NCI-H1092 treated with DMSO at 0.1 percent for 48 hours (cell line): ENCODE measurements around the gene VASN.
A peak's percentile ranks its signal among the peaks of the same experiment; 100 is the strongest.

Experiments used
- DNase-seq: peaks from one replicate; lab custom pipeline; 2025; lab: John Stamatoyannopoulos, UW

Gene VASN

DNA sequence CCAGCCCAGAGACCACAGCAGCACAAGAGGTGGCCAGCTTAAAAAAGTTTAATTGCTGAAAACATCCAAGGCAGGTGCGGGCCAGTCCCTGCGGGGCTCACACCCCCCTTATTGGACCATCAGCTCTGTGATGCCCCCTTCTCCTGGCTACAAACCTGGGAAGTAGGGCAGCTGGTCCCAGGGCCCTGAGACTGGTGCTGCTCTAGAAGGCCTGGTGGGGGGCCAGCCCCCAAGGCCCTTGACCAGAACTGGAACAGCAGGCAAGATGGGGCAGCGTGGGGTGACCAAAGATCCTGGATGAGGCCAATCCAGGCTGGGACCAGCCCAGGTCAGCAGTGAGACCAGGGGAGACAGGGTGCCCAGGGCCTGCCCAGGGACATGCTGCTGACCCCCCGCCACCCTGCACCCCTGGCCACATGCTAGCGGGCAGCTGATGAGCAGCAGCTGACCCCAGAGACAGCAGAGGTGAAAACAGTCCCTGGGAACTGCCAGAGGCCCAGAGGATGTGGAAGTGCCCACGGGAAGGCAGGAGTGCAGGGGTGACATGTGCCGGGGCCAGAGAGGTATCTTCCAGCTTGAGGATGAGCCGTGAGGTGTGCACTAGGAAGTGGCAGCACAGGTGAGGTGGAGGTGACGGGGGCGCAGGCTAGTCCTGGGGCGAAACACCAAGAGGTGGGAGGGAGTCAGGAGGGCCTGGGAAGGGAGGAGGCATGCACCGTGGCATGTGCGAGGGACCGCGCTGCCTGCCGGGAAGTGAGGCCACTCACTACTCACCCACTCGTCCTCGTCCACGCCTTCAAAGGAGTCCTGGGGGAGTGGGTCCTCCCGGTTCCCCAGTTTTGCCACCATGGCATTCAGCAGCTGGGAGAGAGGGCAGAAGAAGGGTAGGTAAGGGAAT, 16.9 kb upstream of the VASN start:
- no peak for DNase-seq

DNA sequence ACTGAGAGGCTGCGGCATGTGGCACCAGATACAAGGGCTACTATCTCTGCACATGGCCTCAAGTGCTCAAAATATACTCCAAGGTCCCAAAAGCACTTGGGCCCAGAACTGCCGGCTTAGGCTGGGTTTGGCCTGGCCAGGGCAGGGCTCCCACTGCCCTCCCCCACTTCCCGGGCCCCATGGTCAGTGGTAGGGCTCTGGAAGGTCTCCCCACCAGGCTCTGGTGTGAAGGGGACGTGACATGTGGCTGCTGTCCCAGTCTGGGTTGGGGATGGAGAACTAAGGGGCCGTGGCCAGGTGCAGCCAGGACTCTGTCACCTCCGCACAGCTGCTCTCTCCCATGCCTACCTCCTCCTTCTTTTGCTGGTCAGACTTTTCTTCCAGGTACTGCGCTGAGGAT, 14.8 kb upstream of the VASN start:
- no peak for DNase-seq

DNA sequence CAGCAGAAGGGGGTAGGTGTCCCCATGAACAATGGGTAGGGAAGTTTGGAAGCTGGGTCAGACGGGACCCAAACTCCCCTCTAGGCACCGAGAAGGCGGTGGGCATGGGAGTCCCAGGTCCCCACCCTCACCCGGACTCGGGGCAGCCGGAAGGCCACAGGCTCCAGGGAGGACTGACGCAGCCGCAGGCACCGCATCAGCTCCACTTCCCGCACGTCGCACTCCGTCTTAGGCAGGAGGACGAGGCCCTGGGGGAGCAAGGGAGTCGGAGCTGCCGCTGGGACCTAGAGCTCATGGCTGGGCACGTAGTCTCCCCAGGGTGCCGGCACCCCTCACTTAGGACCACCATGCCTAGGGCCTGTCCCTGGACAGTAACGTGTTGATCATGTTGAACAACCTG, 13.4 kb upstream of the VASN start:
- DNase-seq: no peak

DNA sequence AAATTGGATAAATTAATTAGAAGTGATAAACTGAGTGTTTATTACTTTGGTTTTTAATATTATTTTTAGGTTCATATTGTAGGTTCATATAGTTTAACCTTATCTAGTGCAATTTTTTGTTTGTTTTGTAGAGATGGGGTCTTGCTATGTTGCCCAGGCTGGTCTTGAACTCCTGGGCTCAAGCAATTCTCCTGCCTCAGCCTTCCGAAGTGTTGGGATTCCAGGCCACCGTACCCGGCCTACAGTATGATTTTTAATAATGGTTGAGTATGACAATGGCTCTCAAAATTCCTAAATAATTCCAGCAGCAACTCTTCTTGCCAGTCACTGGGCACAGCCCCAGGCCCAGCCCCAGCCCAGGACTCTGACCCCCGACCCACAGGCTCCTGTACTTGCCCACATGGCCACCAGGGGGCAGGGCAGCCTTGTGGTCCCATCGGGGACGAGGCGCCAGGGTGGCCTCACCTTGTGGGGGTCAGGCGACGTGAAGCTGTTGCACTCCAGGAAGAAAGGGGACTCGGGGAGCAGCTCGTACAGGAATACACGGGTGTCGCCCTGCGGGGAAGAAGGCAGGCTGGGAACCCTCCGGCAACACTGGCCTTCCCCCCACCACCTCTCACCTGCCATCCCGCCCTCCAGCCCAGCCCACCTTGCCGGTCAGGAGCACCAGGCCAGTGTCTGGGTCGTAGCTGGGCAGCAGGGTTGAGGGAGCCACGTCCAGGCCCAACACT, 12.7 kb upstream of the VASN start:
- peak; percentile 13 for DNase-seq

DNA sequence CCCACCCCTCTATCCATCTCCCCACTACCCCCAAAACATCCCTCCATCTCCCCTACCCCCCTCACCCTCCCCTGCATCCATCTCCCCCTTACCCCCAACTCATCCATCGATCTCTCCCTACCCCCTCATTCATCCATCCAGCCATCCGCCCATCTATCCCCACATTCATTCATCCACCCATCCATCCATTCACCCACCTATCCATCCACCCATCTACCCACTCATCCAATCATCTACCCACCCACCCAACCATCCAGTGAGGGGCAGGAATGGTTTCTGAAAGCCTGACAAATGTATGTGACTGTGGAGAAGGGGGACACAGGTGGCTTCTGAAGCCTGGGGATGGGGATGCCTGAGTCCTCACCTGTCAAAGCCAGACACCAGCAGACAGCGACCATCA, 11.7 kb upstream of the VASN start:
- DNase-seq: no peak

DNA sequence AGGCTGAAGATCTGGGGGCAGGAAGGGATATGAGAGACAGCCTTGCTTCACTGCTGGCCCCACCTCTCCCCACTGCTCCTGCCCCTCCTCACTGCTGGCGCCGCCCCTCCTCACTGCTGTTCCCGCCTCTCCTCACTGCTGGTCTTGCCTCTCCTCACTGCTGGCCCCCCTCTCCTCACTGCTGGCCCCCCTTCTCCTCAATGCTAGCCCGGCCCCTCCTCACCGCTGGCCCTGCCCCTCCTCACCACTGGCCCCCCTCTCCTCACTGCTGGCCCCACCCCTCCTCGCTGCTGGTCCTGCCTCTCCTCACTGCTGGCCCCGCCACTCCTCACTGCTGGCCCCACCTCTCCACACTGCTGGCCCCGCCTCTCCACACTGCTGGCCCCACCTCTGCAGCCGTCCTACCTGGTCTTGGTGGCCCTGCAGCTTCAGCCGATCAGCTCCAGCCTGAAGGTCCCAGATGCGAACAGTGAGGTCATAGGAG, 11.1 kb upstream of the VASN start:
- DNase-seq: no peak

DNA sequence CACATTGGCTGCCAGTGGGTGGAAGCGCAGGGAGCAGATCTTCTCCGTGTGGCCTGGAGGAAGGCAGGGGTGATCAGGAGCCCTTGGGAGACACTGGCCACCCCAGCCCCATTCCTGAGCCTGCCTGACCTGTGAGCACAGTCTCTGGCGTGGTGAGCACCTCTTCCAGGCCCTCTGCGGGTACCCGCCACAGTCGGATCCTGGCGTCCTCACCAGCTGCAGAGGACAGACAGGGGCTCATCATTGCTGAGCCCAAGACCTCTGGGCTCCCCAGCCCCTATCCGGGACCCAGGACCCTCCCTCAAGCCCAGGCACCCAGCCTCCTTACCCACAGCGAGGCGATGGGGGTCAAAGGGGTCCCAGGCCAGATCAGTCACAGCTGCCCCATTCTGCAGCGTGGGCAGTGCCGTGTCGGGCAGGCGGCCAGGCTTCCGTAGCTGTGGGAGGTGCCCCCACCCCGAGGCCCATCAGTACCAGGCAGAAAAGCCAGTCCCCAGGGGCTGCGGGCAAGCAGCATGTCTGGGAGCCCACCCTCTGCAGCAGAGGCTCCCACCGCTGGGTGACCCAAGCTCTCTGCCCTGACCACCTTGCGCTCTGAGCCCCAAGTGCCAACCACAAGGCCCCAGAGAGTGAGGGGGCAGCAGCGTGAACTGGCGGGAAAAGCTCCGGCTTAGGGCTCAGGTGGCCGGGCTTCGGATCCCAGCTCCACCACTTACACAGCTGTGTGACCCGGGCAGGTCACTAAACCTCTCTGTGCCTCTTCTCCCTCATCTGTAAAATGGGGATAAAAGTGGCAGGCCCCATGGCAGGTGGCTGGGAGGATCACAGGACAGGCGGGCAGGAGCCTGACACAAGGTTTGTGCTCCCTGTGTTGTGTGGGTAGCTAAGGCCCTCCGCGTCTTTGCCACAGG, 10.4 kb upstream of the VASN start:
- DNase-seq: no peak

DNA sequence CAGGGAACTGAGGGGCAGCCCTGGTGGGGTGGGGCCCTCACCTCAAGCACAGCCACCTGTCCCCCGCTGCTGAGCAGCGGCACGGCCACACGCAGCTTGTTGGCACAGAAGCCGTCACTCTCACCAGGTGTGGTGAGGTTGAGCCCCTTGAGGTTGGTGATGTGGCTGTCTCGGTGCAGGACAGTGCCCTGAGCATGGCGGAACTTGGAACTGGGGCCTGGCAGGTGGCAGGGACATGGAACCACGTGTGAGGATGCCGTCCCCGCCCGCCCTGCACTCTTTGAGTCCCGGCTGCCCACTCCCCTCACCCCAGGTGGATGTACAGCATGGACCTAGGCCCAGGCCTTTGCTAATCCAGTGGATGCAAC, 9.7 kb upstream of the VASN start:
- no peak for DNase-seq

DNA sequence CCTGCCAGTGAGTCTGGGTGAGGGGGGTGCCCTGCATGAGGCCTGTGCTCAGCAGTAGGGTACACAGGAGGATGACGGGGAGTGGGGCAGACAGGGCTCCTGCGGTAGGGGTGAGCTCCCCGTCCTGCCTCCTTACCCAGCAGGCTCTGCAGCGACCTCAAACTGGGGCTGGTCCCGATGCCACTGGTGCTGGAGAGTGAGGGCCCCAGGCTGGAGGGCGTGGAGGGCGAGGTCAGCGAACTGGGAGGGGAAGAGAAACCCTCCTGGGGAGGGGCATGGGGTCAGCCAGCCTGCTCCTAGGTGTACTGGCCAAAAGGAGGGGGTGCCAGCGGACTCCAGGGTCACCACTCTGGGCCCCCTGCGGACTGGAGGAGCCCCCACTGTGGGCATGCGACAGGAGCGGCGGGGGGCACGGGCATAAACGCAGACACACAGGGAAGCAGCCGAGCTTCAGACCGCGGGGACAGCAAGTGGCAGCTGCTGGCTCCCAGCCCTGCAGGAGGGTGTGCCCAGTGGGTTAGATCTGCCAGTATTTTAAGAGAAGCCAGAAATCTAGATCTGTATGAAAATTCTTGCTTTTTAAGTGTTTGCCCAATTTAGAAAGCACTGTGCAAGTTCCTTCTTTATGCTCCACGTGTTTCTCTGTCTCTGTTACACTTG, 9.0 kb upstream of the VASN start:
- DNase-seq: no peak

DNA sequence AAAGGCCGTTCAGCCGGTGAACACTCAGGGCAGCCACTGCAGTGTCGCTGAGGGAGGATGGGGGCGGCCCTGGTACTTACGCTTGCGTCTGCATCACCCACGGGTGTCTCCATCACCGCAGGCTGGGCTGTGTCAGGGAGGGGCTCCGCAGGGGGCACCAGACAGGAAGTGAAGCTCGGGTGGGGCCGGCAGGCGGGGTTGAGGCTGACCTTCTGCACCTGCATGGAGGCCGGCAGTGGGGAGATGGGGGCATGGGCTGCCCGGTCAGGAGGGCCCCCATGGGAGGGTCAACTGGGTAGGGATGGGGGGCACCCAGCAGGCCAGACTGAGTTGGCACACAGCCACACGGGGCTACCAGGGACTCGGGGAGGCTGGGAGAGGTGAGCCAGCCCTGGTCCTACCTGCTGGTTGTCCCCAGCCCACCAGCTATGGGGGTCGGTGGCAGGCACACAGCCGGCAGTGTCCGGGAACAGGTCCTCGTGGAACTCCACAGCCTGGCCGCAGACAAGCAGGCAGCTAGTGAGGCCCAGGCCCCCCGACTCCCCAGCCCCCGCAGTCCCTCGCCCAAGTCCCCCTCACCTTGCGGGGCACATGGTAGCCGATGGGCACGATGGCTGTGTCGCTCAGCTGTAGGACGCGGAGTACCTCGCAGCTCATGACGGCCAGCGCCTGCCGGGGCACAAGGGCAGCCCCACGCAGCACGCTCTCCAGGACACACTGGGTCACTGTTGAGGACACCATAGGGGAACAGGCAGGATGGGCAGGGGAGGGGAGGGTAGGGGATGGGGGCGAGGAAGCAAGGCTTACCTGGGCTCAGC, 7.2 kb upstream of the VASN start:
- DNase-seq: no peak

DNA sequence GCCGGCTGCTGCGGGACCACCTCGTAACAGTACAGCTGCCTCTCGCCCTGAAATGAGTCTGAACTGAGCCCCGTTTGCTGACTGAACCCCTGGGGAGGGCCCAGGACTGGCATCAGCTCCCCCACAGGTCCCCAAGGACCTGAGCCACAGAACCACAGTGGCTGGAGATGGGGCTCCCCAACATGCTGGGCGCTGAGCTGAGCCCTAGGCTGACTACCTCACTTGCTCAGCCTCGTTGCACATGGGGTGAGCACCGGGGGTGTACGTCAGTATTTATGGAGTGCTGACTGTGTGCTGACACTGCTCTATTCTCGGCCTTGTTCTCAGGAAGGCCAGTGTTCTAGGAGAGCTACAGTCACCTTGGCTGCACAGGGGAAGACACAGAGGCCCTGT, 6.6 kb upstream of the VASN start:
- DNase-seq: no peak

DNA sequence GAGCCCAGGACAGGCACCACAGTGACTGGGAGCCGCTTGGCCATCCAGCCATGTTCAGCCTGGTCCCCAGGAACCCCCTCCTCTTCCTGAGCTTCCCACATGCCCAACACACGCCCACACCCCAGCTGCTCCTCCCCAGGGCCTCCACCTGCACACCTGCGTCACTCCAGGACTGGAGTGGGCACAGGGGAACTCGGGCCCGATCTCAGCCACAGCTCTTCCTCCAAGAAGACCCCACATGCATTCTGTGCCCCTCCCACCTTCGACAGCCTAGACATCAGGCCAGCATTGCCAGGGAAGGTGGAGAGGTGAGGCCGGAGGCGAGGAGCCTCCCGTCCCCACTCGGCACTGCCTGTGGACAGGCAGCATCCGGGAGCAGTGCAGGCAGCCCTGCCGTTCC, 6.0 kb upstream of the VASN start:
- no peak for DNase-seq

DNA sequence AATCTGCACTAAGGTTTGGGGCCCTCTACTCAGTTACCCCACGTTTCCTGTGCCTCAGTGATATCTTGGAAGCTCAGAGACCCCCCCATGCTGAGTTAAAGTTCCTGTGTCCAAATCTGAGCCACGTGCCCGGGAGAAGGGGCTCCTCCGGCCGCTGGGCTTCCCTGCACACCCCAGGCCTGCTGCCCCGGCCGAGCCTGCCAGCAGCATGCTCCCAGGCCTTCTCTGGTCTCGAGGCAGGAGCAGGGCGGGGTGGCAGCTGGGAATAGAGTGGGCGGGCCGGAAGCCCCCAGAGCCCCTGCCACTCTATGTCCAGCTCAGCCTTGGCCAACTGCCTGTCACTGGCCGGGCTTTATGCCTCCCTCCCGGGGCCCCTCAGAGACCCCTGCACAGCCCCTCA, 5.6 kb upstream of the VASN start:
- DNase-seq: no peak

DNA sequence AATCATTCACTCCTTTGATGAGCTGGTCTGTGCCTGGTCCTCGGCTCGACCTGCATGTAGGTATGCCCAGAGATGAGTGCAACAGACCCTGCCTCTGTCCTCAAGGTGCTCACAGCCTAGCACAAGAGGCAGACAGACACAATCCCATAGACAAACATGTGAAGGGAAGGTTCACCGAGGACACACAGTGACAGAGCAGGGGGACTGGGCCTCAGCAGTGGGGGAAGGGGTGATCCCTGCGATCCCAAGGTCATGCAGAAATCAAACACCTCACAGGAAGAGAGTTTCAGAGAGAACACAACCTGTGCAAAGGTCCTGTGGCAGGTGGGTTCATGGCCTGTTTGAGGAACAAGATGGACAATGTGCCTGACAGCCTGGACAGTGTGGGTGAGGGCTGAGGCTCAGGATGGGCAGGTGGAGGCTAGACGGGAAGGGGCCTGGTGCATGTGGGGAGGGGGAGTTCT, 4.2 kb upstream of the VASN start:
- DNase-seq: no peak

DNA sequence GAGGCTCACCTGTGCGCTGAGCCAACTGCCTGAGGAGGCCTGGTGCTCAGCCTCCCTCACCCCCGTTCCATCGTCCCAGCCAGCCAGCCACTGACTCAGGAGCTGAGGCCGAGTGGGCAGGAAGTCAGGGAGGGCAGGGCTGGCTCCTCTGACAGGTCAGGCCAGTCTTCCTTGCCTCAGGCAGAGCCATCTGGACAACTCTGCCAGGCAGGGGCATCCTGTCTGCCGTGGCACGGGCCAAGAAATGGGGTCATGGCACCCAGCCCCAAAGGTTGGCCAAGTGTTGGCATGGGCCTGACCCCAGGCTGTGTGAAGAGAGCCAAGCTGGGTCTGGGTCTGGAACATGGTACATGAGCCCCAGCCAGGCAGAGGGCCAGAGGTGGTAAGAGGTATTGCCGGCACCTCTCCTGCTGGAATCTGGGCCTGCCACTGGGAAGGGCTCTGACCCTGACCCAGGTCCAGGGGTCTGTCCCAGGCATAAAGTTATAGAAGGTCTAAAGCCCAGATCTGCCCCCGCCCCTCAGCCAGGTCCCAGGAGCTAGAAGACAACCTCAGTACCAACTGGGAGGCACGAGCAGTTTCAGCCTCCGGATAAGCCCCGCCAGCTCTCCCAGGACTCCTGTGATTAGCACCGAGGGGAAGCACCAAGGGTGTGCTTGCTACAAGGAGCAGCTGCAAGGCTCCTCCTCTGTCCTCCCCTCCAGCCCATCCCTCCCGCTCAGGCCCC, 2.5 kb upstream of the VASN start:
- no peak for DNase-seq

DNA sequence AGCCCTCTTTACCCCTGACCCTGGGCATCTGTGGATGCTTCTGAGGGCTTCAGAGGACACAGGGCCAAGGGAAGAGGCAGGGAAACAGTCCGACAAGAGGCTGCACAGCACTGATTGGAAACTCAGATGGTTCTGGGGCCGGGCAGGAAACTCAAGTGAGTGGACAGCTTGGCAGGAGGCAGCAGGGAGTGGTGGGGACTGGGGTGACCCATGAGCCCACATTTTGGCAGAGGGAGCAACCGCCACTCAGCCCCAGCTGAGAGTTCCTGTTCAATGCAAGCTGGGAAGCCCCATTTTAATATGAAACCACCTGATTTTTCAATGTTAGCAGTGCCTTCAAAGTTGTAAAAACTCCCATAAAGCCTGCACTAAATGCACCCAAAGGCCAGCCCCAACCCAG, 1.5 kb upstream of the VASN start:
- no peak for DNase-seq

DNA sequence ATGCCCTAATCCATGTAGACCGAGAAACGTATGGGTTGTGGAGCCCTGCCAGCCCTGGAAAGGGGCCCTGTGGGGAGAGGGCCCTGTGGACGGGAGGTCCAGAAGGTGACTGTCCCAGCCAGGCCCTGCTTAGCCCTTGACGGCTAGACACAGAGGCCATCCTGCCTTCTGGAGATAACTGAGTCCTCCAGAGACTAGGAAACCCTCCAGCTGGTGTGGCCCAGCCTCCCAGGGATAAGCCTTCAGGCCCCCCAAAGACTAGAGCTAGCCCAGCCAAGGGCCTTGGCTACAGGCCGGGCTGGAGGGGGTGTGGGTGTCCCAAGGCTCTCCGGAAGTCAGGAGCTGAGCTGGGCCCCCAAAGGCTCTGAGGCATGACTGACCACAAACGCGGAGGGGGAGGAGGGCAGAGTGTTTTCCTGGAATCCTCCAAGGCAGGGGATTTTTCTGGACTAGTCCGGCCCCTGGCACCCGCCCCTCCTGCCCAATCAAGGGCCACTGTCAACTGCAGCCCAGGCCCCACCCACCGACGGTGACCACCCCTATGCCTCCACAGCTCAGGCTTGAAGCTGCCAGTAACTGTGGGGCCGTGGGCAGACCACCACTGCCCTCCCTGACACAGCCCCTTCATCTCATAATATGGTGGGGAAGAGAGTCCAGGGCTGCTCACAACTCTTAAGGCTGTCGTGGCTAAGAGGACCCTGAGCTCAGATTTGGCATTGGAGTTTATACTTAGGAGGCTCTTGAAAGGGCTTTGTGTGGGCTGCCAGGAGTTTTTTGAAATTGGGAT, 885 bp upstream of the VASN start:
- no peak for DNase-seq

DNA sequence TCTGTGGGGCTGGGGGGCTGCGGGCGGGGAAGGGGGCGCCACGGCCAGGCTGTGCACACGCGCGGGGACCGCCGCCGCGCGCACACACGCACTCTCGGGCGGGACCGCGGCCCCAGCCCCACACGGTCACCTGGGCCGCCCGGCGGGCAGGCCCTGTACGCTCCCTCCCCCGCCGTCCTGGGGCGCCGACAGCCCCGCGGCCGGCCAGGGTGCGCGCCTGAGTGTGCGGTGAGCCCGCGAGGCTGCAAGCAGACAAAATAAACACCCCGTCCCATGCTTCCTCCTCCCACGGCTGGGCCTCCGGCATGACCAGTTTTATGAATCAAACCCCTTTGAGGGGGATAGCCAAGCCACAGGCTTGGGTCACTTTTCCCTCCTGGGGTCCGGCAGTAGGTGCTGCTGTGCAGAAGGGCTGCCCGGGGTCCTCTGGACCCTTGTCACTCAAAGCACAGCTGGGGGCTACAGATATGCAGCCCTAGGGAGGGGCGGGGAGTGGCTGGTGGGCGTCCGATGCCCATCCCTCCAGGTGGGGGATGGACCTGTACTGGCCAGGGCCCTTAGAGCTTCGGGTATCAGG, 441 bp downstream of the VASN start:
- DNase-seq: no peak
